CD14-positive monocyte (primary cell): ENCODE measurements around the gene DOCK10. TPM values are rescaled to one million over a fixed set of nuclear protein-coding genes. Genes with fewer than 3 reads are reported as not detected.
A peak's percentile ranks its signal among the peaks of the same experiment; 100 is the strongest.

Experiments used
- DNase-seq, 3 donors: peaks; one replicate each; pipeline ENCODE4 v3.0.0-alpha.2; 2011 to 2022
- H2AFZ ChIP-seq: 2 replicates; pipeline ENCODE4 v1.6.0; 2012; ENCODE audit warnings: mild to moderate bottlenecking, low read depth, low read length, inconsistent platforms; ENCODE audit not compliant: insufficient read depth, poor library complexity, severe bottlenecking
- H3K27ac ChIP-seq, 2 donors: 1 replicate in 1 of 2; 2 replicates in 1 of 2; pipeline ENCODE4 v1.5.1; 2012 to 2013; ENCODE audit warnings: low read length in 2 of 2, control low read depth in 1 of 2, inconsistent platforms in 1 of 2, low read depth in 1 of 2, mild to moderate bottlenecking in 1 of 2
- H3K27me3 ChIP-seq, 2 donors: one replicate each; pipeline versions ENCODE4 v1.6.0 to v1.6.1; 2011 to 2013; ENCODE audit warnings: low read length in 2 of 2; ENCODE audit not compliant: control insufficient read depth in 2 of 2, insufficient read depth in 2 of 2
- H3K36me3 ChIP-seq, 2 donors: replicated peaks in 1 of 2; 1 replicate in 1 of 2; 2 replicates in 1 of 2; pipeline versions ENCODE4 v1.5.1 to v1.6.1; 2012 to 2013; ENCODE audit warnings: low read length in 2 of 2, control low read depth in 1 of 2, inconsistent platforms in 1 of 2, mild to moderate bottlenecking in 1 of 2; ENCODE audit not compliant: insufficient read depth in 2 of 2, control insufficient read depth in 1 of 2
- H3K4me1 ChIP-seq, 2 donors: 1 replicate in 1 of 2; 2 replicates in 1 of 2; pipeline versions ENCODE4 v1.5.1 to v1.6.1; 2012 to 2013; ENCODE audit warnings: low read length in 2 of 2, control low read depth in 1 of 2, inconsistent platforms in 1 of 2, mild to moderate bottlenecking in 1 of 2, moderate library complexity in 1 of 2; ENCODE audit not compliant: insufficient read depth in 2 of 2, control insufficient read depth in 1 of 2
- H3K4me2 ChIP-seq: replicated peaks from 2 replicates; pipeline ENCODE3; 2012; ENCODE audit warnings: low read length, moderate library complexity, mild to moderate bottlenecking; ENCODE audit not compliant: poor library complexity, severe bottlenecking; ENCODE audit errors: extremely low read depth
- H3K4me3 ChIP-seq, 3 experiments: fragments of 200-600 bp in 1 of 3; sonication (generic) in 1 of 3; replicated peaks in 1 of 3; 1 replicate in 2 of 3; 2 replicates in 1 of 3; pipeline ENCODE4 v1.5.1; 2011 to 2013; ENCODE audit warnings: low read length in 3 of 3, mild to moderate bottlenecking in 3 of 3, control low read depth in 2 of 3, low read depth in 2 of 3, inconsistent platforms in 1 of 3, moderate library complexity in 1 of 3
- H3K79me2 ChIP-seq: 2 replicates; pipeline ENCODE4 v1.6.0; 2012; ENCODE audit warnings: mild to moderate bottlenecking, control low read depth, inconsistent platforms, low read length, moderate library complexity; ENCODE audit not compliant: insufficient read depth
- H3K9ac ChIP-seq: 2 replicates; pipeline ENCODE4 v1.6.0; 2017; ENCODE audit warnings: low read length, mild to moderate bottlenecking; ENCODE audit not compliant: insufficient read depth, poor library complexity, severe bottlenecking
- H3K9me3 ChIP-seq, 2 donors: replicated peaks in 1 of 2; 1 replicate in 1 of 2; 2 replicates in 1 of 2; pipeline versions ENCODE4 v1.5.1 to v1.6.1; 2012 to 2013; ENCODE audit warnings: low read length in 2 of 2, control low read depth in 1 of 2; ENCODE audit not compliant: control insufficient read depth in 1 of 2, insufficient read depth in 1 of 2
- H4K20me1 ChIP-seq: 2 replicates; pipeline ENCODE4 v1.6.0; 2012; ENCODE audit warnings: mild to moderate bottlenecking, low read length, control low read depth, moderate library complexity; ENCODE audit not compliant: insufficient read depth
- H3K27ac Mint-ChIP-seq, 7 donors: one replicate each; pipeline ENCODE4 v1.8.0; 2020; ENCODE audit warnings: mild to moderate bottlenecking in 7 of 7, mixed read lengths in 7 of 7, moderate library complexity in 6 of 7, inconsistent platforms in 2 of 7
- H3K27me3 Mint-ChIP-seq, 3 donors: one replicate each; pipeline ENCODE4 v1.8.0; 2021 to 2022; ENCODE audit warnings: low read depth in 3 of 3, mild to moderate bottlenecking in 3 of 3, mixed read lengths in 3 of 3, moderate library complexity in 3 of 3, inconsistent platforms in 1 of 3
- H3K36me3 Mint-ChIP-seq, 2 donors: one replicate each; pipeline ENCODE4 v1.8.0; 2020; ENCODE audit warnings: mixed read lengths in 2 of 2, inconsistent platforms in 1 of 2, mild to moderate bottlenecking in 1 of 2
- H3K4me1 Mint-ChIP-seq: one replicate; pipeline ENCODE4 v1.8.0; 2020; ENCODE audit warnings: mild to moderate bottlenecking, mixed read lengths
- H3K4me3 Mint-ChIP-seq, 2 donors: one replicate each; pipeline ENCODE4 v1.8.0; 2020; ENCODE audit warnings: mild to moderate bottlenecking in 2 of 2, mixed read lengths in 2 of 2, moderate library complexity in 1 of 2
- H3K9me3 Mint-ChIP-seq, 7 donors: one replicate each; pipeline ENCODE4 v1.8.0; 2020 to 2022; ENCODE audit warnings: mixed read lengths in 7 of 7, mild to moderate bottlenecking in 6 of 7, moderate library complexity in 6 of 7, inconsistent platforms in 2 of 7
- CTCF ChIP-seq: fragments of 200-600 bp; IDR thresholded peaks from one replicate; pipeline ENCODE4 v1.8.0; 2022; ENCODE audit warnings: antibody characterized with exemption, mild to moderate bottlenecking
- WGBS: methylation state at CpG from one replicate; pipeline ENCODE4 v1.1.5; 2013; ENCODE audit warnings: missing lambda C conversion rate; ENCODE audit not compliant: insufficient coverage; 5-methylcytosine and 5-hydroxymethylcytosine counted together
- intact Hi-C, 2 donors: fragments of 100-400 bp; cut with micrococcal nuclease; formaldehyde crosslinking; loops; one replicate each; pipeline versions ENCODE4 v1.15.0 to v1.15.1; 2023
- polyA plus RNA-seq, 3 donors: library from polyadenylated mRNA; depleted of rRNA in 1 of 3; unstranded in 2 of 3; stranded (reverse) in 1 of 3; fragments of 300-500 nt in 2 of 3; fragments of >200 nt in 1 of 3; fragmentation: Illumina TruSeq in 2 of 3; gene quantifications; 1 replicate in 2 of 3; 2 replicates in 1 of 3; pipeline ENCODE4 v1.2.3, GENCODE V29; 2012 to 2021

Gene DOCK10
- polyA plus RNA-seq, 3 donors: 9.5 to 30.9 (median 16.5) TPM

DNA sequence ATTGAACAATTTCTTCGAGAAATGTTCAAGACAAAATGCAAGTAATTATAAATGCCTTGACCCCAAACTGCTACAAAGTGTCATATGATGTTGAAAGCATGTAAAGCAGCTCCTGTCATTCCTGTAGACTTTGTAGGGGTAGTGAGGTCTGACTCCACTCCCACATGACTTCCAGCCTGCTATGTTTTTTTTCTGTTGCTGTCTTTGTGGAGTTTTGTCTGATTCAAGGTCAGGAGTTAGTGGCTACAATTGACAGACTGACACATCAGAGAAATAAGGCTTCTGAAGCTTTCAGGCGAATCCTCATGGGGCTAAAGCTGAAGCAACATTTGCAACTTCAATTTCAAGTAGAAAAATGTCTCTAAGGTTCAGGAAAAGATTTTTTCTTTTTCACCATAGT lies 262.2 kb downstream of the DOCK10 start:
- Histone ChIP-seq H3K27me3 (no peaks in the 10 kb centered on the region), H4K20me1 (no peaks in the 10 kb centered on the region), H3K4me1 (no peaks in the 10 kb centered on the region), H2AFZ (no peak overlapping the region), H3K27ac (no peak overlapping the region), H3K36me3 (peaks cover 48 to 80% of the 10 kb centered on the region in 2 donors), H3K9me3 (no peaks in the 10 kb centered on the region), H3K4me2 (no peak overlapping the region), H3K4me3 (no peak overlapping the region), H3K79me2 (no peaks in the 10 kb centered on the region), H3K9ac (no peak overlapping the region)
- Mint-ChIP-seq H3K4me3 (no peak overlapping the region), H3K36me3 (peaks cover 50 to 66% of the 10 kb centered on the region in 2 donors), H3K27me3 (no peaks in the 10 kb centered on the region), H3K27ac (peak overlapping the region in 1 of 7 donors; percentile 6), H3K9me3 (no peaks in the 10 kb centered on the region), H3K4me1 (peaks cover under 1% of the 10 kb centered on the region)
- TF ChIP-seq CTCF: no peak
- intact Hi-C loops: no loop called here
- no peak for DNase-seq
- no CpG with 5 or more reads among the region's 2 CpGs for WGBS

DNA sequence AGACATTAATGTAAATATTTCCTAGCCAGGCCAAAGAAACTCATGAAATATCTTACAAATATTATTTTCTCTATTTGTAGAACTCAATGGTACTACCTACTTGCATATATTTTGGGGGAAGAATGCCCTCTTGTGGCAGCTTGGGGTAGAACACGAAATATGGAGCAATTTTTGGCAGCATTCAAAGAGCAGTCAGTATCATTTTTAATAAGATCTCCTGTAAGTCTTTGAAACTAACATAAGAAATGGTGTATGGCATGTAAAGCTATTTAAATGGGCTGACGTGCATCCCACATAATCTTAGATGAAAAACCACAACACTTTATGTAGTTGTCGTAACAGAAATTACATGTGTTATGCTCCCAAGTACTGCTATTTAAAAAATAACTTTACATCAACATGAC lies 263.8 kb downstream of the DOCK10 start:
- H3K4me3 Mint-ChIP-seq: no peak overlapping the region

More for the DNA sequence above, 263.8 kb downstream of the DOCK10 start:
- Histone ChIP-seq H3K36me3 (peaks cover 46 to 80% of the 10 kb centered on the region in 2 donors), H3K27me3 (no peaks in the 10 kb centered on the region), H3K27ac (no peak overlapping the region), H3K79me2 (no peaks in the 10 kb centered on the region), H3K9me3 (no peaks in the 10 kb centered on the region), H3K4me1 (no peaks in the 10 kb centered on the region), H4K20me1 (no peaks in the 10 kb centered on the region), H3K4me2 (no peak overlapping the region), H3K4me3 (no peak overlapping the region), H2AFZ (no peak overlapping the region), H3K9ac (no peak overlapping the region)
- DNase-seq: peak; percentile 19 to 38 (median 25)
- Mint-ChIP-seq H3K27ac (no peak overlapping the region), H3K27me3 (no peaks in the 10 kb centered on the region), H3K9me3 (no peaks in the 10 kb centered on the region), H3K36me3 (peaks cover 48 to 67% of the 10 kb centered on the region in 2 donors), H3K4me1 (peaks cover 5% of the 10 kb centered on the region)
- peak; percentile 94 for TF ChIP-seq CTCF
- WGBS: no CpG with 5 or more reads among the region's 3 CpGs
- intact Hi-C loops: loop anchor here in 1 of 2 donors (5.0 kb wide), 1 partner anchor 421 kb away; no protein-coding TSS in a partner anchor
